Natural killer cell (primary cell): ENCODE results near the gene CFAP299. TPM values are rescaled to one million over a fixed set of nuclear protein-coding genes. Genes with fewer than 3 reads are reported as not detected.

Experiments used
- ATAC-seq, 3 donors: fragments of 150-1000 bp in 2 of 3; fragments of 200-7000 bp in 1 of 3; cut with Tn5 transposase; 1 replicate in 1 of 3; 2 replicates in 2 of 3; pipeline ENCODE4 v1.10.0; 2021; ENCODE audit warnings: mild to moderate bottlenecking in 2 of 3, moderate library complexity in 2 of 3
- DNase-seq, 2 donors: peaks; one replicate each; pipeline versions ENCODE4 v3.0.0 to v3.0.0-alpha.2; 2013 to 2021; ENCODE audit warnings: mixed read lengths in 1 of 2
- H3K27ac ChIP-seq: one replicate; pipeline ENCODE4 v1.5.1; 2013; ENCODE audit warnings: mild to moderate bottlenecking, low read length
- H3K27me3 ChIP-seq: one replicate; pipeline ENCODE4 v1.6.1; 2013; ENCODE audit warnings: low read length; ENCODE audit not compliant: control insufficient read depth, insufficient read depth
- H3K36me3 ChIP-seq: one replicate; pipeline ENCODE4 v1.6.1; 2013; ENCODE audit warnings: low read length; ENCODE audit not compliant: control insufficient read depth, insufficient read depth
- H3K4me1 ChIP-seq: one replicate; pipeline ENCODE4 v1.6.1; 2013; ENCODE audit warnings: low read length; ENCODE audit not compliant: control insufficient read depth, insufficient read depth
- H3K4me3 ChIP-seq: one replicate; pipeline ENCODE4 v1.5.1; 2013; ENCODE audit warnings: low read length
- H3K9me3 ChIP-seq: one replicate; pipeline ENCODE4 v1.6.1; 2013; ENCODE audit warnings: low read length; ENCODE audit not compliant: control insufficient read depth, insufficient read depth
- H3K27ac Mint-ChIP-seq, 2 donors: one replicate each; pipeline ENCODE4 v1.8.0; 2022; ENCODE audit warnings: mild to moderate bottlenecking in 2 of 2, mixed read lengths in 2 of 2, moderate library complexity in 1 of 2
- H3K27me3 Mint-ChIP-seq, 2 donors: one replicate each; pipeline ENCODE4 v1.8.0; 2022; ENCODE audit warnings: low read depth in 2 of 2, mixed read lengths in 2 of 2
- H3K36me3 Mint-ChIP-seq: one replicate; pipeline ENCODE4 v1.8.0; 2022; ENCODE audit warnings: mixed read lengths
- H3K4me1 Mint-ChIP-seq, 2 donors: one replicate each; pipeline ENCODE4 v1.8.0; 2022; ENCODE audit warnings: mixed read lengths in 2 of 2
- H3K4me3 Mint-ChIP-seq: one replicate; pipeline ENCODE4 v1.8.0; 2022; ENCODE audit warnings: mild to moderate bottlenecking, moderate library complexity, mixed read lengths
- H3K9me3 Mint-ChIP-seq, 2 donors: one replicate each; pipeline ENCODE4 v1.8.0; 2022; ENCODE audit warnings: mixed read lengths in 2 of 2
- WGBS: methylation state at CpG from one replicate; pipeline ENCODE4 v1.1.7; 2013; ENCODE audit warnings: missing lambda C conversion rate; ENCODE audit not compliant: insufficient coverage; 5-methylcytosine and 5-hydroxymethylcytosine counted together
- intact Hi-C: fragments of 100-400 bp; cut with micrococcal nuclease; formaldehyde crosslinking; loops from one replicate; pipeline ENCODE4 v1.14.2; 2022
- total RNA-seq, 4 donors: library from RNA; stranded (reverse); fragments of 120-200 nt in 1 of 4; gene quantifications; one replicate each; pipeline versions ENCODE4 v1.2.3 to v1.2.4, GENCODE V29; 2013 to 2022
- TF ChIP-seq, protein P1 (sequence below): fragments of 200-600 bp; IDR thresholded peaks from one replicate; pipeline ENCODE4 v1.8.0; 2022; ENCODE audit warnings: antibody characterized with exemption

The CFAP299 gene
- total RNA-seq, 3 donors from 2014 or later (not counting 1 experiment from before 2014, with no cell fraction given): not detected

DNA sequence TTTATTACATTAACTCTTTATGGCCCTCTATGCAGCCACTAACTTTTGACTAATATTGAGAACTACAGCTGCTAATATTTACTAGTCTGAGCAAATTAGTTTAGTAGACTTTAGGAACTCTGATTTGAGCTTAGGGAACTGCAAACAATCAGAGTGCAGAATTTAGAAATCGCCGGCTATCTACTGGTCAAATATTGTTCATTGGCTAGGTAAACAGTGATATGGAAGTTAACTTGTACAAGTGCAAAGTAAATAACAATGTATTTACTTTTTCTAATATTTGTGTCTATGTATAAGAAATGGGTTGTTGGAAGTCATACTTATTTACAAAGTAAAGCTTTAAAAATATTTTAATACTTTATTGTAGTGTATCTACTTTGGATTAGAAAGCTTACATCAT, 279.6 kb downstream of the CFAP299 start:
- DNase-seq (no peak), ATAC-seq (no peak)
- WGBS: 100% methylated on average over 2 of the region's 2 CpGs
- intact Hi-C loops: no loop called here
- Mint-ChIP-seq H3K27ac (no peak overlapping the region), H3K36me3 (no peaks in the 10 kb centered on the region), H3K9me3 (no peaks in the 10 kb centered on the region), H3K4me1 (no peaks in the 10 kb centered on the region), H3K27me3 (peaks cover 4 to 9% of the 10 kb centered on the region in 2 donors), H3K4me3 (no peak overlapping the region)
- Histone ChIP-seq H3K4me1 (no peaks in the 10 kb centered on the region), H3K27me3 (peaks cover 4% of the 10 kb centered on the region), H3K36me3 (no peaks in the 10 kb centered on the region), H3K4me3 (no peak overlapping the region), H3K9me3 (no peaks in the 10 kb centered on the region), H3K27ac (no peak overlapping the region)
- TF ChIP-seq, protein P1, sequence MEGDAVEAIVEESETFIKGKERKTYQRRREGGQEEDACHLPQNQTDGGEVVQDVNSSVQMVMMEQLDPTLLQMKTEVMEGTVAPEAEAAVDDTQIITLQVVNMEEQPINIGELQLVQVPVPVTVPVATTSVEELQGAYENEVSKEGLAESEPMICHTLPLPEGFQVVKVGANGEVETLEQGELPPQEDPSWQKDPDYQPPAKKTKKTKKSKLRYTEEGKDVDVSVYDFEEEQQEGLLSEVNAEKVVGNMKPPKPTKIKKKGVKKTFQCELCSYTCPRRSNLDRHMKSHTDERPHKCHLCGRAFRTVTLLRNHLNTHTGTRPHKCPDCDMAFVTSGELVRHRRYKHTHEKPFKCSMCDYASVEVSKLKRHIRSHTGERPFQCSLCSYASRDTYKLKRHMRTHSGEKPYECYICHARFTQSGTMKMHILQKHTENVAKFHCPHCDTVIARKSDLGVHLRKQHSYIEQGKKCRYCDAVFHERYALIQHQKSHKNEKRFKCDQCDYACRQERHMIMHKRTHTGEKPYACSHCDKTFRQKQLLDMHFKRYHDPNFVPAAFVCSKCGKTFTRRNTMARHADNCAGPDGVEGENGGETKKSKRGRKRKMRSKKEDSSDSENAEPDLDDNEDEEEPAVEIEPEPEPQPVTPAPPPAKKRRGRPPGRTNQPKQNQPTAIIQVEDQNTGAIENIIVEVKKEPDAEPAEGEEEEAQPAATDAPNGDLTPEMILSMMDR: no peak

DNA sequence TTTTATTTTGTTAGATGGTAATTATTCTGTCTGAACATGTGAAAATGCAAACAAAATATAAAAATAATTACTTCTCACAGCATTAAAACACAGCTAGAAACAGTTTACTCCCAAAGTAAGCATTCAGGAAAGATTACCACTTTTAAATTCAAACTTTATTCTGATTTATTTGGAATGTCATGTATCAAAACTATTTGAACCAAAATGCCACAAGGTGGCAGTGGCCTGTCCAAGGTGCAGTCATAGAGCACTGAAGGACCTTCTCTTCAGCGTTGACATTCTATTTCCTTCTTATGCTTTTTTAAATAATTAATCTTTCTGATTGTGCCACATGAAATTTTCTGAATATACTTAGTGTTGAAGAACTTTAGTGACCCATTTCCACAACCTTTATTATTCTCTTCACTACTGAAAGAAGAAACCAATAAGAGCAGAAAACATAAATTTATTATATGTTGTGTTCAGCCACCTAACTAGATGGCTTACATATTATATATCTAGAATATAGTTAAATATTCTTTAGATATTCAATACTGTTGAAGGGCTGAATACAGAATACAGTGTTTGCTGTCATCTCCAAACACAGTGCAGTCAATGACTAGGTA, 283.6 kb downstream of the CFAP299 start:
- peaks cover 7 to 15% of the 10 kb centered on the region in 2 donors for H3K27me3 Mint-ChIP-seq
- TF ChIP-seq, protein P1: peak; percentile 18
- no peaks in the 10 kb centered on the region for H3K4me1 Mint-ChIP-seq
- no peak overlapping the region for H3K27ac Mint-ChIP-seq
- Histone ChIP-seq H3K27me3 (peaks cover 2% of the 10 kb centered on the region), H3K4me1 (no peaks in the 10 kb centered on the region), H3K36me3 (no peaks in the 10 kb centered on the region), H3K9me3 (peaks cover 5% of the 10 kb centered on the region), H3K4me3 (no peak overlapping the region), H3K27ac (no peak overlapping the region)
- ATAC-seq (no peak), DNase-seq (no peak)
- H3K9me3 Mint-ChIP-seq: peaks cover 5% of the 10 kb centered on the region in 2 donors
- H3K36me3 Mint-ChIP-seq: peaks cover 13% of the 10 kb centered on the region
- intact Hi-C loops: no loop called here
- WGBS: 20% methylated on average over 1 of the region's 1 CpG
- H3K4me3 Mint-ChIP-seq: no peak overlapping the region

DNA sequence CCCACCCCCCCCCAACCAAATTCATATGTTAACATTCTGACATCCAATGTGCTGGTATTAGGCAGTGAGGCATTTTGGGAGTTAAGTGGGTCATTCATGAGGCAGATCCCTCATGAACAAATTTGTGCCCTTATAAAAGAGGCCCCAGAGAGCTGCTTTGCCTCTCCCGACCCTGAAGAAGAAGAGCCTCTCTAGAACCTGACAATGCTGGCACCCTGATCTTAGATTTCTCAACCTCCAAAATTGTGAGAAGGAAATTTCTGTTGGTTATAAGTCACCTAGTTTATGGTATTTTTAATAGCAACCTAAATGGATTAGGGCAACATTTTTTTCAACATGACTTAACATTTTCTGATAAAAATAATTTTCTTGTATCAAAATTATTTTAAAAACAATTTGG, 296.3 kb downstream of the CFAP299 start:
- Mint-ChIP-seq H3K27ac (no peak overlapping the region), H3K4me1 (no peaks in the 10 kb centered on the region), H3K27me3 (peaks cover 0 to 5% of the 10 kb centered on the region in 2 donors), H3K9me3 (peaks cover 3% of the 10 kb centered on the region in 2 donors), H3K4me3 (no peak overlapping the region), H3K36me3 (no peaks in the 10 kb centered on the region)
- 91% methylated on average over 1 of the region's 1 CpG for WGBS
- no peak for DNase-seq
- no peak overlapping the region for H3K27ac ChIP-seq
- no peaks in the 10 kb centered on the region for H3K27me3 ChIP-seq
- TF ChIP-seq, protein P1: no peak
- no peak overlapping the region for H3K4me3 ChIP-seq
- H3K9me3 ChIP-seq: no peaks in the 10 kb centered on the region
- no peaks in the 10 kb centered on the region for H3K36me3 ChIP-seq
- no peak for ATAC-seq
- intact Hi-C loops: no loop called here
- no peaks in the 10 kb centered on the region for H3K4me1 ChIP-seq

DNA sequence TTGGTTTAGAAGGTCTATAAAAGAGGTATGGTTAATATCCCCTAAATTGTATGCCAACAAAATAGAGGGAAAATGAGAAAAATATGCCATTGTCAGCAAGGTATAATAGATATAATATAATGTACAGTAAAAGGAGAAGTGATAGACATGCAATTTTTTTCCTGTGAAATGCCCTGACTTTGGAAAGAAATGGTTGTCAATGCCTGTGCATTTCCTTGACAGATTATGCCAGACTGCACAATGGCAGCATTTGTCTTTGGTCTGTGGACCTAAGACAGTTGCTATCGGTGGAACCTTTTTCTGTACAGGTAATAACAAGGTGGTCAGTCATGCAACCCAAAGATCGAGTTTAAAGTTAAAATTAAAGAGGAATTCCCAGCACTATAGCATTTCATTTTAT, 301.7 kb downstream of the CFAP299 start:
- Mint-ChIP-seq H3K36me3 (no peaks in the 10 kb centered on the region), H3K4me1 (no peaks in the 10 kb centered on the region), H3K27ac (no peak overlapping the region), H3K9me3 (no peaks in the 10 kb centered on the region), H3K27me3 (no peaks in the 10 kb centered on the region), H3K4me3 (no peak overlapping the region)
- H3K27ac ChIP-seq: no peak overlapping the region
- 78% methylated on average over 2 of the region's 2 CpGs for WGBS
- ATAC-seq: no peak
- no peaks in the 10 kb centered on the region for H3K36me3 ChIP-seq
- H3K4me3 ChIP-seq: no peak overlapping the region
- TF ChIP-seq, protein P1: no peak
- H3K9me3 ChIP-seq: no peaks in the 10 kb centered on the region
- no peaks in the 10 kb centered on the region for H3K27me3 ChIP-seq
- no peaks in the 10 kb centered on the region for H3K4me1 ChIP-seq
- intact Hi-C loops: no loop called here
- DNase-seq: no peak
